SK-N-MC (cell line): ENCODE data around the gene WDR37.

Source experiments
- DNase-seq: peaks from one replicate; pipeline ENCODE4 v3.0.0-alpha.2; 2011; ENCODE audit warnings: low read depth, low spot score
- H3K27ac ChIP-seq: fragments of 200-600 bp; sonication (generic); 2 replicates; pipeline ENCODE4 v1.5.1; 2016; ENCODE audit warnings: mixed run types
- H3K36me3 ChIP-seq: fragments of 200-600 bp; sonication (generic); 2 replicates; pipeline ENCODE4 v1.6.1; 2017; ENCODE audit warnings: antibody characterized with exemption, low read length, mixed read lengths; ENCODE audit not compliant: insufficient read depth
- H3K4me3 ChIP-seq: fragments of 200-600 bp; sonication (generic); 2 replicates; pipeline ENCODE4 v1.5.1; 2016
- H3K9ac ChIP-seq: fragments of 200-600 bp; sonication (generic); 2 replicates; pipeline ENCODE4 v1.8.0; 2017; ENCODE audit warnings: mixed run types, mixed read lengths; ENCODE audit not compliant: insufficient read length
- H3K9me3 ChIP-seq: fragments of 200-600 bp; sonication (generic); 2 replicates; pipeline ENCODE4 v1.6.1; 2017; ENCODE audit warnings: low read depth, mild to moderate bottlenecking, antibody characterized with exemption, low read length, moderate library complexity, mixed read lengths
- EZH2 ChIP-seq: fragments of 200-600 bp; sonication (generic); IDR thresholded peaks from one replicate; pipeline ENCODE4 v1.6.1; 2017; ENCODE audit warnings: antibody characterized with exemption
- FOXP2 ChIP-seq: optimal IDR thresholded peaks from 2 replicates; pipeline ENCODE3; 2011; ENCODE audit warnings: mild to moderate bottlenecking, moderate library complexity; ENCODE audit not compliant: insufficient read depth; ENCODE audit errors: extremely low read length, control extremely low read depth
- POLR2AphosphoS5 ChIP-seq: IDR thresholded peaks from 2 replicates; pipeline ENCODE4 v1.6.1; 2012; ENCODE audit warnings: mild to moderate bottlenecking, low read depth, low read length, borderline replicate concordance

The WDR37 gene

GRCh38 chr10:1070919-1071318 is 14.7 kb downstream of the WDR37 start:
- Histone ChIP-seq H3K9me3 (no peaks in the 10 kb centered on the region), H3K27ac (no peak overlapping the region), H3K36me3 (no peaks in the 10 kb centered on the region), H3K9ac (no peak overlapping the region), H3K4me3 (no peak overlapping the region)
- no peak for DNase-seq
- TF ChIP-seq EZH2 = no peak
- no peak for TF ChIP-seq POLR2AphosphoS5
- no peak for TF ChIP-seq FOXP2

- Histone ChIP-seq H3K36me3 (no peaks in the 10 kb centered on the region), H3K9me3 (no peaks in the 10 kb centered on the region), H3K9ac (no peak overlapping the region), H3K4me3 (no peak overlapping the region), H3K27ac (no peak overlapping the region)
- TF ChIP-seq FOXP2 = no peak
- DNase-seq = no peak
Observed at GRCh38 chr10:1074052-1074747, 18.0 kb downstream of the WDR37 start.

GRCh38 chr10:1074748-1075308 is 18.6 kb downstream of the WDR37 start:
- no peak for DNase-seq
- Histone ChIP-seq H3K9ac (no peak overlapping the region), H3K27ac (no peak overlapping the region), H3K4me3 (no peak overlapping the region), H3K9me3 (no peaks in the 10 kb centered on the region), H3K36me3 (peaks cover under 1% of the 10 kb centered on the region; the same call in 1 of the 2 replicates)
- TF ChIP-seq POLR2AphosphoS5 (no peak), FOXP2 (no peak), EZH2 (no peak)

GRCh38 chr10:1078668-1079067 is 22.5 kb downstream of the WDR37 start:
- no peak for DNase-seq
- peaks cover 6% of the 10 kb centered on the region; the same call in 1 of the 2 replicates for H3K36me3 ChIP-seq
- no peak overlapping the region for H3K9ac ChIP-seq
- no peaks in the 10 kb centered on the region for H3K9me3 ChIP-seq
- no peak overlapping the region for H3K27ac ChIP-seq
- TF ChIP-seq FOXP2 (no peak), POLR2AphosphoS5 (no peak), EZH2 (no peak)
- H3K4me3 ChIP-seq = no peak overlapping the region

GRCh38 chr10:1083581-1083980 is 27.4 kb downstream of the WDR37 start:
- H3K36me3 ChIP-seq = peaks cover 6% of the 10 kb centered on the region; the same call in 1 of the 2 replicates
- no peak overlapping the region for H3K27ac ChIP-seq
- no peak for DNase-seq
- H3K9me3 ChIP-seq = no peaks in the 10 kb centered on the region
- H3K4me3 ChIP-seq = no peak overlapping the region
- no peak overlapping the region for H3K9ac ChIP-seq
- TF ChIP-seq POLR2AphosphoS5 (no peak), EZH2 (no peak), FOXP2 (no peak)

GRCh38 chr10:1084011-1084950 is 28.1 kb downstream of the WDR37 start:
- DNase-seq = no peak
- Histone ChIP-seq H3K9me3 (no peaks in the 10 kb centered on the region), H3K36me3 (peaks cover 6% of the 10 kb centered on the region; the same call in 1 of the 2 replicates), H3K9ac (no peak overlapping the region), H3K27ac (no peak overlapping the region), H3K4me3 (no peak overlapping the region)
- TF ChIP-seq FOXP2 (no peak), POLR2AphosphoS5 (no peak), EZH2 (no peak)

GRCh38 chr10:1085258-1085657 is 29.1 kb downstream of the WDR37 start:
- Histone ChIP-seq H3K4me3 (no peak overlapping the region), H3K9me3 (no peaks in the 10 kb centered on the region), H3K27ac (no peak overlapping the region), H3K36me3 (peaks cover 4% of the 10 kb centered on the region; the same call in 1 of the 2 replicates), H3K9ac (no peak overlapping the region)
- DNase-seq = no peak
- no peak for TF ChIP-seq FOXP2

- Histone ChIP-seq H3K9ac (no peak overlapping the region), H3K9me3 (no peaks in the 10 kb centered on the region), H3K4me3 (no peak overlapping the region), H3K27ac (no peak overlapping the region), H3K36me3 (peaks cover 3% of the 10 kb centered on the region; the same call in 1 of the 2 replicates)
- TF ChIP-seq EZH2 = no peak
- TF ChIP-seq FOXP2 = no peak
- TF ChIP-seq POLR2AphosphoS5 = no peak
- no peak for DNase-seq
Observed at GRCh38 chr10:1086787-1087186, 30.6 kb downstream of the WDR37 start.
